Lower leg skin (tissue), 3 donors: ENCODE measurements around the gene PA2G4.

ENCODE experiments used
- CTCF ChIP-seq, 3 donors: fragments of 450-650 bp; IDR thresholded peaks; one replicate each; pipeline ENCODE4 v1.5.1; 2016; ENCODE audit warnings: antibody characterized with exemption in 3 of 3, mild to moderate bottlenecking in 3 of 3, moderate library complexity in 2 of 3
- POLR2A ChIP-seq, 2 donors: fragments of 450-650 bp; IDR thresholded peaks; one replicate each; pipeline ENCODE4 v1.6.1; 2016 to 2017; ENCODE audit warnings: antibody characterized with exemption in 2 of 2, mild to moderate bottlenecking in 1 of 2, moderate library complexity in 1 of 2

DNA sequence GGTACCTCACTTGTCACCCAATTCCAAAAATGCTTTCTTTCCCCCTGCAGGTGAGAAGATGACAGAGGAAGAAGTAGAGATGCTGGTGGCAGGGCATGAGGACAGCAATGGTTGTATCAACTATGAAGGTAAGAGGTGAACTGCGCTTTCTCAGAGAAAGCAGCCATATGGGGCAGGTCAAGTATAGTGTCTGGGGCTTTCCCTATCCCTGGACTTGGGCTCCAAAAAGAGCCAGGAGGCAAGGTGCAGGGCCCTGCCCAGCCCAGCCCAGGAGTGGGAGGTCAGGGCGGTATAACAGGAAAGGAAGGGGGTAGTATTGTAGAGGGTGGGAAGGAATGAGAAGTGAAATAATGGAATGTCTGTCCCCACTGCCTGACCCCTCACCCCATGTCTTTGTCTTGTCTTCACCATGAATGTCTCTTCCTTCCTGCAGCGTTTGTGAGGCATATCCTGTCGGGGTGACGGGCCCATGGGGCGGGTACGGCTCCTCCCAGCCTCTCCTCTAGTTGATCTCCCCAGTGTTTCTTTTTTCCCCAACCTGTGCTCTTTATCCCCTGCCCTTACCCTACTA lies 55.9 kb downstream of the PA2G4 start:
- no peak for TF ChIP-seq CTCF (IDR thresholded peaks at IDR 0.05)
- no peak for TF ChIP-seq POLR2A (IDR thresholded peaks at IDR 0.05)
